HK-2 (cell line): ENCODE results near the gene SNX12.

Experiments used
- DNase-seq: peaks from one replicate; pipeline ENCODE4 v3.0.0-alpha.2; 2018; ENCODE audit not compliant: unreplicated experiment

SNX12 gene

GRCh38 chrX:71068044-71068918, at the start of gene SNX12:
TSS of gene SNX12 (minus strand) at chrX:71068334. CDS start at chrX:71068306, 28 bp downstream.
- peak; percentile 93 for DNase-seq

- no peak for DNase-seq
Measured at GRCh38 chrX:71117358-71117757, 49.2 kb upstream of the SNX12 start.

- no peak for DNase-seq
Measured at GRCh38 chrX:71111921-71112431, 43.8 kb upstream of the SNX12 start.

GRCh38 chrX:71111141-71111843, 43.2 kb upstream of the SNX12 start, which contains the start of gene IL2RG:
TSS of gene IL2RG (minus strand) at chrX:71111577. CDS start at chrX:71111539, 38 bp downstream.
- DNase-seq = no peak

- DNase-seq = no peak
Measured at GRCh38 chrX:71109051-71109450, 40.9 kb upstream of the SNX12 start.

- DNase-seq = no peak
Measured at GRCh38 chrX:71107762-71108360, 39.7 kb upstream of the SNX12 start.

GRCh38 chrX:71107245-71107644, 39.1 kb upstream of the SNX12 start:
- no peak for DNase-seq

GRCh38 chrX:71106427-71106826, 38.3 kb upstream of the SNX12 start, which contains the start of gene CXorf65:
TSS of gene CXorf65 (minus strand) at chrX:71106740. CDS start at chrX:71106556, 184 bp downstream.
- no peak for DNase-seq

- no peak for DNase-seq
Measured at GRCh38 chrX:71105628-71106027, 37.5 kb upstream of the SNX12 start.

GRCh38 chrX:71103110-71103983, 35.2 kb upstream of the SNX12 start:
- DNase-seq = no peak

GRCh38 chrX:71102292-71102691, 34.2 kb upstream of the SNX12 start:
- no peak for DNase-seq

- DNase-seq = no peak
Measured at GRCh38 chrX:71100581-71101505, 32.7 kb upstream of the SNX12 start.

- DNase-seq = no peak
Measured at GRCh38 chrX:71099736-71100135, 31.6 kb upstream of the SNX12 start.

GRCh38 chrX:71098951-71099506, 30.9 kb upstream of the SNX12 start:
- DNase-seq = no peak

- DNase-seq = peak; percentile 25
Measured at GRCh38 chrX:71098302-71098701, 30.2 kb upstream of the SNX12 start.

- DNase-seq = no peak
Measured at GRCh38 chrX:71096760-71097032, 28.6 kb upstream of the SNX12 start.

- peak; percentile 20 for DNase-seq
Measured at GRCh38 chrX:71095981-71096759, 28.0 kb upstream of the SNX12 start.

- peak; percentile 86 for DNase-seq
Measured at GRCh38 chrX:71095555-71095980, 27.4 kb upstream of the SNX12 start, which contains the start of gene FOXO4. TSS of gene FOXO4 (plus strand) at chrX:71095851. CDS start at chrX:71096529, 678 bp downstream.

GRCh38 chrX:71095033-71095432, 26.9 kb upstream of the SNX12 start:
- no peak for DNase-seq
